ENCODE measurements around the gene BTRC. TPM values are rescaled to one million over a fixed set of nuclear protein-coding genes. Genes with fewer than 3 reads are reported as not detected.

The BTRC gene
- total RNA-seq, 2 donors from 2014 or later, result 16.0 to 25.4 TPM

GRCh38 chr10:101446071-101446470 lies 92.1 kb downstream of the BTRC start:
- Histone ChIP-seq H3K4me3 (no peak overlapping the region), H3K36me3 (no peaks in the 10 kb centered on the region), H3K9me3 (no peaks in the 10 kb centered on the region), H3K27me3 (replicated peaks; ENCODE audit: insufficient read depth) (no peaks in the 10 kb centered on the region), H3K4me1 (replicated peaks) (no peaks in the 10 kb centered on the region), H3K27ac (no peak overlapping the region)
- intact Hi-C loops (cut with DNase I), result no loop called here
- TF ChIP-seq CTCF (IDR thresholded peaks at IDR 0.05) (no peak), POLR2A (IDR thresholded peaks at IDR 0.05) (no peak), POLR2AphosphoS5 (IDR thresholded peaks at IDR 0.05) (no peak)
- 75% methylated on average over 2 of the region's 2 CpGs for WGBS
- DNase-seq (ENCODE audit: low spot score), result no peak

- Histone ChIP-seq H3K27me3 (replicated peaks; ENCODE audit: insufficient read depth) (no peaks in the 10 kb centered on the region), H3K9me3 (no peaks in the 10 kb centered on the region), H3K4me1 (replicated peaks) (no peaks in the 10 kb centered on the region), H3K27ac (no peak overlapping the region), H3K4me3 (no peak overlapping the region), H3K36me3 (no peaks in the 10 kb centered on the region)
- 83% methylated on average over 7 of the region's 7 CpGs for WGBS
- intact Hi-C loops (cut with DNase I), result no loop called here
- TF ChIP-seq POLR2AphosphoS5 (IDR thresholded peaks at IDR 0.05) (no peak), CTCF (IDR thresholded peaks at IDR 0.05) (no peak), POLR2A (IDR thresholded peaks at IDR 0.05) (no peak)
- no peak for DNase-seq (ENCODE audit: low spot score)
Observed at GRCh38 chr10:101446947-101447346, 93.0 kb downstream of the BTRC start.

- H3K4me3 ChIP-seq, result no peak overlapping the region
- no peaks in the 10 kb centered on the region for H3K4me1 ChIP-seq (replicated peaks)
- intact Hi-C loops (cut with DNase I), result no loop called here
- H3K36me3 ChIP-seq, result no peaks in the 10 kb centered on the region
- TF ChIP-seq CTCF (IDR thresholded peaks at IDR 0.05) (no peak), POLR2A (IDR thresholded peaks at IDR 0.05) (no peak), POLR2AphosphoS5 (IDR thresholded peaks at IDR 0.05) (no peak)
- H3K9me3 ChIP-seq, result no peaks in the 10 kb centered on the region
- no peak overlapping the region for H3K27ac ChIP-seq
- H3K27me3 ChIP-seq (replicated peaks; ENCODE audit: insufficient read depth), result no peaks in the 10 kb centered on the region
- DNase-seq (ENCODE audit: low spot score), result no peak
- WGBS, result 99% methylated on average over 2 of the region's 2 CpGs
Observed at GRCh38 chr10:101447477-101447876, 93.5 kb downstream of the BTRC start.

GRCh38 chr10:101450277-101451080 lies 96.5 kb downstream of the BTRC start:
- TF ChIP-seq POLR2A (IDR thresholded peaks at IDR 0.05) (no peak), POLR2AphosphoS5 (IDR thresholded peaks at IDR 0.05) (peak; percentile 16), CTCF (IDR thresholded peaks at IDR 0.05) (no peak)
- Histone ChIP-seq H3K9me3 (no peaks in the 10 kb centered on the region), H3K4me1 (replicated peaks) (peaks cover 7% of the 10 kb centered on the region), H3K27me3 (replicated peaks; ENCODE audit: insufficient read depth) (no peaks in the 10 kb centered on the region), H3K36me3 (no peaks in the 10 kb centered on the region), H3K27ac (no peak overlapping the region), H3K4me3 (no peak overlapping the region)
- intact Hi-C loops (cut with DNase I), result loop anchor here (5.0 kb wide), 1 partner anchor 233 kb away; no protein-coding TSS in a partner anchor
- no peak for DNase-seq (ENCODE audit: low spot score)
- 51% methylated on average over 6 of the region's 6 CpGs for WGBS

GRCh38 chr10:101451261-101451660 lies 97.3 kb downstream of the BTRC start:
- H3K27ac ChIP-seq, result no peak overlapping the region
- H3K9me3 ChIP-seq, result no peaks in the 10 kb centered on the region
- H3K27me3 ChIP-seq (replicated peaks; ENCODE audit: insufficient read depth), result no peaks in the 10 kb centered on the region
- no peak for DNase-seq (ENCODE audit: low spot score)
- intact Hi-C loops (cut with DNase I), result loop anchor here (5.0 kb wide), 1 partner anchor 234 kb away; no protein-coding TSS in a partner anchor
- H3K4me3 ChIP-seq, result no peak overlapping the region
- 94% methylated on average over 1 of the region's 1 CpG for WGBS
- H3K36me3 ChIP-seq, result no peaks in the 10 kb centered on the region
- no peak for TF ChIP-seq CTCF (IDR thresholded peaks at IDR 0.05)
- no peak for TF ChIP-seq POLR2AphosphoS5 (IDR thresholded peaks at IDR 0.05)
- no peak for TF ChIP-seq POLR2A (IDR thresholded peaks at IDR 0.05)
- H3K4me1 ChIP-seq (replicated peaks), result peaks cover 7% of the 10 kb centered on the region

All from prostate gland (tissue), 2 donors.